ENCODE data around the gene SPTBN1. TPM values are rescaled to one million over a fixed set of nuclear protein-coding genes. Genes with fewer than 3 reads are reported as not detected.

Gene SPTBN1
- total RNA-seq, 1 donor from 2014 or later, result 501 TPM

DNA sequence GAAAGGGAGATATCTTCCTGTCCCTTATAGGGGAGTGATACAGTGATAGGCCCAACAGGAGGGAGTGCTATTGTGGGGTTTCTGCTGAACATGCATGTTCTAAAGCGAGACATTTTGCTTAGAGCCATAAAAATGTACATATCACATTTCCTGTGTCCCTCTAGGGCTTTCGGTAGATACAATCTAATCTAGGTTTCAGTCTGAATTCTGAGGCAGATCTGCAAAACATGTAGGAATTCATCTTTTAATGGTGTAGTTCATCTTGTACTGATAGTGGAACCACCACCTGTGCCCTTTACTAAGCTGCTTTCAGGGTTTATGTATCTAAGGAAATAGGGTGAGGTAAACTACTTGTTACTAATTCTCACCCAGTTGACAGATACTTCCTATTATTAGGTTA is 73.8 kb downstream of the SPTBN1 start:
- no peak for DNase-seq

DNA sequence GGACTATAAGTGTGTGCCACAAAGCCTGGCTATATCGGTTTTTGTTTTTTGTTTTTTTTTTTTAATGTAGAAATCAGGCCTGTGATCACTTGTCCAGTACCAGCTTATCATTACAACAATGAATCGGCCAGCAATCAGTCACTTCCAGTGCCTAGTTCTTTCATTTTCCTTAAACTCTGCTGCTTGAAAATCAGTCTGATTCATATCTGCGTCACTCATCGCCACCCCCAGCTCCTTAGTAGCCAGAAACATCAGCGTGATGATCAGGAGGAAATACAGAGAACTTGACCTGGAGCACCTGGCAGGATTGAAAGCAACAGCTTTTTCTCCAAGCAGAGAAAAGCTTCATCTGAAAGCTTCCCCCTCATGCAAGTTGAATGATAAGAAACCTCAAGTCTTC is 75.4 kb downstream of the SPTBN1 start:
- no peak for DNase-seq

DNA sequence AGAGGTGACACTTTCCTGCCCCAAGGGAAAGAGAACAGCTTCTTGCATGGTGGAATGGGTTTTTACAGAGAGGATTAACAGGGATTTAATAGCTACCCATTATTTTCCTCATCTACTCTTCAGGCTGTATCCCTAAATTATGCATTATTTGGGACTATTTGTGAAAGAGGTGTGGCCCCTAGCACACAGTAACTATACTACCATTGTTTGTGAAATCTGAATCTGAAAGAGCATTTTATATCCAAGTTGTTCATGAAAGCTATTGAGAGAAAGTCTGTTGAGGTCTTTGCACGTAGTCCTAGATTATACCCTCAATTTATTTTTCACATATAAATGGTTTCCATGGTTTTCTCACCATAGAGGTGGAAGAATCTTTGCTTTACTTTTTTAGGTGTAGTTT is 78.1 kb downstream of the SPTBN1 start:
- no peak for DNase-seq

DNA sequence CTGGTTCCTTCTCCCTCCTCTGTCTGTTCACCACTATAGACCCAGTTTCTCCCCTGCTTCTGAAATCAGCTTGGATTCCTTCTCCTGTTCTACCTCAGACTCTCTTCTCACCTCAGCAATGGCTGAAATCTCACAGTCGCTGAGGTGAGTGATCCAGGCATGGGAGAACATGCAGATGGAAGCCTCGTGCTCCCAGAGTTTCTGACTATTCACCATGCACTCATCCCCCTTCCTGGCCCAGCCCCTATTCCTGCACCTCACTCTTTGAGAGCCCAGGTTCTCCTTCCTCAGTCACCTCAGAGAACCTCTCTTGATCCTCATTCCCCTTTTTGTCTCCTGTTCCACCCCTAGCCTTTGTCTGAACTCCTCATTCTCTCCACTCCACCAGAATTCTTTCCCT is 78.5 kb downstream of the SPTBN1 start:
- no peak for DNase-seq

DNA sequence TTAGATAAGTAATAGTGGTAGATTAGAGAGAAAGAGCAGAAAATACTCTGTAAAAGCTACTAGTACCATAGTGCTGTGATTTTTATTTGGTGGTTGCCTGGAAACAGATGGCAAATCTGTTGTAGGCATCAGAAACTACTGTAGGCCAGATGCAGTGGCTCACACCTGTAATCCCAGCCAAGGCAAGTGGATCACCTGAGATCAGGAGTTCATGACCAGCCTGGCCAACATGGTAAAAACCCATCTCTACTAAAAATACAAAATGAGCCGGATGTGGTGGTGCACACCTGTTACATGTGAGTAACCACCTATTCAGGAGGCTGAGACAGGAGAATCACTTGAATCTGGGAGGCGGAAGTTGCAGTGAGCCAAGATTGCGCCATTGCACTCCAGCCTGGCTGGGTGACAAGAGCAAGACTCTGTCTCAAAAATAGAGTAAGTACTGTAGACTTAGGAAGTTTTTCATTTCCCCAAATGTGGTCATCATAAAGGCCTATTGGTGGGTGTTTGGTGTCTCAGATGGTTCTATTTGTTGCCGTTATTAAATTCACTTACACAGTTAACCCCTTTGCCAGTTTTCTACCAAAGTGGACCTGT is 79.6 kb downstream of the SPTBN1 start:
- DNase-seq, result no peak

DNA sequence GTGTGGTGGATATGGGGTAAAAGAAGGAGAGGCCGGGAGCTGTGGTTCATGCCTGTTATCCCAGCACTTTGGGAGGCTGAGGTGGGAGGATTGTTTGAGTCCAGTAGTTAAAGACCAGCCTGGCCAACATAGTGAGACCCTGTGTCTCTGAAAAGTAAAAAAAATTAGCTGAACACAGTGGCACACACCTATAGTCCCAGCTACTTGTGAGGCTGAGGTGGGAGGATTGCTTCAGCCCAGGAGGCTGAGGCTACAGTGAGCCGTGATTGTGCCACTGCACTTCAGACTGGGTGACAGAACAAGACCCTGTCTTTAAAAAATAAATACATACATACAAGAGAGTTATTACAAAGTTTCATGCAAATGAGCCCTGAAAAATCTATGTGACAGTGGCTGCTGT is 80.6 kb downstream of the SPTBN1 start:
- DNase-seq, result no peak

DNA sequence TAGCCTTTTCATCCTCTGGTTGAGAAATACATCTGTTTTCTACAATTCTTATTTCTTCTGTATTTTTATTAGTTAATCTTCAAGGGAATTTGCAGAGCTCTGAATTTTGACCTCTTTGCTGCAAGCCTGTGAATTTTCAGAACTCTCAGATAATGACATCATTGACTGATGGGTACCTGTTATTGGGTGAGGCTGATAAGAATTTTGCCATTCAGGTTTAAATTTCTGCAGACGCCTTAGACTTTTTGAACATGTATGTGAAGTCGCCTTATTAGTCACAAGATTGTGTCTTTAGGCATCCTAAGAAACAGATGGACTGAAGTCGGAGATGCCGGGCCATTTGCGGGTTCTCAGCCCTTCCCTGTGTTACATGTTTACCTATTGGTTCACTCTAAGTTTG is 82.4 kb downstream of the SPTBN1 start:
- DNase-seq, result no peak

DNA sequence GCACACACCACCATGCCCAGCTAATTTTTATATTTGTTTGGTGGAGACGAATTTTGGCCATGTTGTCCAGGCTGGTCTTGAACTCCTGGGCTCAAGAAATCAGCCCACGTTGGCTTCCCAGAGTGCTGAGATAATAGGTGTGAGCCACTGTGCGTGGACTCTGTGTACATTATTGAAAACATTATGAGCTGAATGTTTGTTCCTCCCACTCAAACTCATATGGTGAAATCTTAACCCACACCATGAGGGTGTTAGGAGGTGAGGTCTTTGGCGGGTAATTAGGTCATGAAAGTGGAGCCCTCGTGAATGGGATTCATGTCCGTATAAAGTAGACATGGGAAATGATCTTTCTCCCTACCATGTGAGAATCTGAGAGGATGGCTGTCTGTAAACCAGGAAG is 83.6 kb downstream of the SPTBN1 start:
- no peak for DNase-seq

DNA sequence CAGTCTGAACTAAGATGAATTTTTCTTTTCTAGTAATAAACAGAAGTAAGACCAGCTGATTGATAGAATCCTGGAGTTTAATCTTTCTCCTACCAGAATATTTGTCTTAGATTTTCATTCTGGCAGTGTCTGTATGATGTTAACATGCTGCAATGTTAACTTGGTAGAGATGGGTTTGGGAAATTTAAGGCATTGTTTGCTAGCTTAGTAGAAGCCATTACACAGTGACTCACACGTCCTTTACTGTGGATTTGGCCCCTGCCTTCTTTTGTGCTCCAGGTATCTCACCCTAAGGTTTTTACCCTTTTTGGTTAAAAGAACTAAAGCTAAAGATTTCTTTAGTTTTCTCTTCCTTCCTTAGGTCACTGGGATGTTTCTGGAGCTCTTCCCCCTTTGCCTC is 84.1 kb downstream of the SPTBN1 start:
- no peak for DNase-seq

DNA sequence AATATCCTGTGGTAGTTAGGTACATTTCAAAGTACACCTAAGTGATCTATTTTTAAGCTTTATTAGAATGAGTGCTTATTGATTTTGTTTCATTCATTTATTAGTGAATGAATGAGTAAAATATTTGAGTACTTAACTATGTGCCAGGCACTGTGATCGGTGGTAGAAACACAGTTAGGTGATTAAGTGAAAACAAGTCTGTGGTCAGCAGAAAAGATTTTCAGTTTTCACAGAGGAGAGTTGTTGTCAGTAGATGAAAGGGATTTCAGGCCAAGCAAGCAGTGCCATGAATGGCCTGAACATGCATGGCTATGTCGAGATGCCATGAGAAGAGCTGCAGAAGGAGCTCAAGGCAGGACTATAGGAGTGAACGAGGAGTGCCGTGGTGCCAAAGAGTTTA is 85.9 kb downstream of the SPTBN1 start:
- no peak for DNase-seq

DNA sequence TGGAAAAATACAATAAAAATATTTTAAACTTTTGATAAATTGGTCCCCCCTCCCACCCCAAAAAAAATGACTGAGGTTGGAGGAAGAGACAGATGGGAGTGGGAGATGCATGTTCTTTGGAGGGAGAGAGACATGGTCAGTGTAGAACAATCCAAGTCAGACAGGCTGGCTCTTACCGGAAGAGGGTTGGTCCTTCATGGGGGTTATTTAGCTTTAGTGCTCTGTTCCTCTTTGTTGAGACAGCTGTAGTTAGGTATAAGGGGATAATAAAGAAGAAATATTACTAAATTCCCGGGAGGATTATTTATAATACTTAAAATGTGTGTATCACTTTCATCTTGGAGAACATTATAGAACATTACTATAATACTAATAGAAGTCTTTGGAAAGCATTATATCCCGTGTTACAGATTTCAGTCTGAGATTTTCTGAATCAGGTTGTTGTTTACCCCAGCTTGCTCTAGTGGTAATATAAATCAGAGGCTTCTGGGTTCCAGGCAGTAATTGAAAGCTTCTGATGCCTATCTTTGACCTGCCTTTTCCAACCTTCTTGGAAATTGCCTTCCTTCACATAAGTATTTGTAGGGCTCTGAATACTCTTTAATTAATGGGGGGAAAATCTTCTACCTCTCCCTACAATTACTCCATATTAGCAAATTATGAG is 87.7 kb downstream of the SPTBN1 start:
- DNase-seq, result no peak

DNA sequence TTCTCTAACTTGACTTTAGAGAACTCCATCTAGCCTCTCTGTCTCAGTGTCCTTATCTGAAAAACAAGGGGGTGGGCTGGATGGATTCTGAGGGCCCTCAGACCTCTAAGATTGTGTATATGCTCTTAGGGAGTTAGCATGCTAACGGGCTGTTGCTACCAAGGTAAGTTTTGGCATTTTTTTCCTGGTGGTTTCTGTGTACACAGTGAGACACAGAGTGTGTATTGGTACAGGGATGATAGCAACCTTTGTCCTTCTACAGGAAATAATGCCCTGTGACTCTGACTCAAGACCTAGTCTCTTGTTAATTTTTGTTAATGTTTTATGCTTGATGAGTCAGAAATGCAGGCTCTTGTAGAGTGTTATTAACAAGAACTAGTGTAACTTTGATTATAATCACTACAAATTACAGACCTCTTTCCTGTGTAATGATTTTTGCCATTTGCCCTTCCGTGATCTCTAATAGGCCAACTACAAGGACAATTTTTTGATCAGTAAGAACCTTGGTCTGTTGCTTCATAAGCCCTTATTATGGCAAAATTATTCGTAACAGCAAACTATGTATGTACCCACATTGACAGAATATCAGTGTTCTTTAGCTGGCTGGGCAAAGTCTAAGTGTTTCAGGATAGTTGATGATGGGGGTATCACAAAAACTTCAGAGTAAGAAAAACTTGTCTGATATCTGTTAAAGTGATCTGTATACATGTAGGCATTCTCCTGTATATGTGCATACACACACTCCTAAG is 89.7 kb downstream of the SPTBN1 start:
- no peak for DNase-seq

DNA sequence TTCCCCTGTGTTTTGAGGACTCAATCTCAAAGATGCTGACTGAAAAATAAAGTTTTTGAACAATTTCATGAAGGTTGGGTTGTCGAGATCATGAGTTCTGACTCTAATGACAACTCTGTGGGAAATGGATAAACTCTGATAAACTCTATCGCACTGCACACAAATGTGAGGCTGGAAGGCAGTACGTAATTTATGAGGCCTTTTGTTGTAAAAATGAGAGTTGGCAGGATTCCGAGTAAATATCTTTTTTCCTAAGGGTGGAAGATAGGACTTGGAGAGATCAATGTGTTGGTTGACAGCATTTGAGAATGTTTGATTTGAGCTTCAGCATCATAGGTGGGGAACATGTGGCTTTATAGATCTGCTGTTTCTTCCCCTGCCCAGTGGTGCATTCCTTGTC is 90.4 kb downstream of the SPTBN1 start:
- DNase-seq, result no peak

DNA sequence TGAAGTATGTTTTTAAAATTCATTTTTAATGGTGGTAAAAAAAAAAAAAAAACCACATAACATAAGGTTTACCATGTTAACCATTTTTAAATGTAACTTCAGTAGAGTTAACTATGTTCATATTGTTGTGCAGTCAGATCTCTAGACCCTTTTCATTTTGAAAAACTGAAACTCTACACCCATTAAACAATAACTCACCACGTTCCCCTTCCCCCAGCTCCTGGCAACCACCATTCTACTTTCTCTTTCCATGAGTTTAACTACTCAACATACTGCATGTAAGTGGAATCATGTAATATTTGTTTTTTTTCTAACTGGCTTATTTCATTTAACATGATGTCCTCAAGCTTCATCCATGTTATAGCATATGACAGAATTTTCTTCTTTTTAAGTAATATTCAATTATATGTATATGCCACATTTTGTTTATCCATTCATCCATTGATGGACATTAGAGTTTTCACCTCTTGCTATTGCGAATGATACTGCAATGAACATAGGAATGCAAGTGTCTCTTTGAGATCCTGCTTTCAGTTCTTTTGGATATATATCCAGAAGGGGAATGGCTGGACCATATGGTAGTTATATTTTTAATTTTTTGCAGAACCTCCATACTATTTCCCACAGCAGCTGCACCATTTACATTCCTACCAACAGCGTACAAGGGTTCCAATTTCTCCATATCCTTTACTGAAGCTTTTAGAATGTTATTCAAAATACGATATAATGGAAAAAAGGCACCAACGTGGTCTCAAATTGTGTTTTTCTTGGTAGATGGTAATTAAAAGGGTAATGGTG is 91.0 kb downstream of the SPTBN1 start:
- no peak for DNase-seq

DNA sequence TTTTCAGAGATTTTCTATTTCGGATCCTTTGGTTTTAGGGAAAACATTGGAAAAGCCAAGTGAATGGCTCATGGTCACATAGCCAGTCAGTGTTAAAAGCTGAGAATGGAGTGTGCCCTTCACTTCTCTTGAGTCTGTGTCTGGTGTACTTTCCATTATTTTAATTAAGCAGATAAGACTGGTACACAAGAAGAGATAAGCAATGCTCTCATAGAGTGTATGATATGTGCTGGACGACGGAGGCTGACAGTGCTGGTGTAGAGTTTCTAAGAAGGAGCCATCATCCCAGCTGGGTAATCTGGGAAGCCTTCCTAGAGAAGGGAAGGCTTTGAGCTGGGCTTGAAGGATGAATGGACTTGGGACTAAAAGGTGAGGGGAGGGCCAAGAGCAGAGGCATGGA is 93.3 kb downstream of the SPTBN1 start:
- DNase-seq, result no peak

DNA sequence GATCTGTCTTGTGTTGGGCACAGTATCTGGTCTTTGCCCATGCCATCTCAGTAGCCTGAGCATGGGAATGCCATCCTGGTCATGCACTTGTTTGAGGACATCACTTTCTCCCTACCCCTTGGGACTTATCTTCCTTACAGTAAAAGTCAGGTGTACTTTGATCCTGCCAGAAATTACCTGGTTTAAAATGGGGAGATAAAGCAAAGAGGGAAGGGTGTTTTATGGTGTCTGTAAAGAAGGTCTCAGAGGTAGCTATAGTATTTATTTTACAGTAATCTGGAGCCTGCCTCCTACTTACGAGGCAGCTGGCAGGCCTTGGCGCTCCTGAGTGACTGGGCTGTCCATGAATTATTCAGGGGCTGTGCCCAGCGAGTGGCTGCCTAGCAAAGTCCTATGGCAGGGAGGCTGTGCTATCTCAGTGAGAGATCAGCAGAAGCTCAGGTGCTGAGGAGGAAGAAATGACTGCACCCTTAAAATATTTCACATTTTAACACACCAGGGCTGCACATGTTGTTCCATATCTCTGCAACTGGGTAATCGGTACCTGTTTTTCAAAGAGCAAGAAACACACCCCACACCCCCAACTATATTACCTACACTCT is 93.9 kb downstream of the SPTBN1 start:
- peak; percentile 15 for DNase-seq

DNA sequence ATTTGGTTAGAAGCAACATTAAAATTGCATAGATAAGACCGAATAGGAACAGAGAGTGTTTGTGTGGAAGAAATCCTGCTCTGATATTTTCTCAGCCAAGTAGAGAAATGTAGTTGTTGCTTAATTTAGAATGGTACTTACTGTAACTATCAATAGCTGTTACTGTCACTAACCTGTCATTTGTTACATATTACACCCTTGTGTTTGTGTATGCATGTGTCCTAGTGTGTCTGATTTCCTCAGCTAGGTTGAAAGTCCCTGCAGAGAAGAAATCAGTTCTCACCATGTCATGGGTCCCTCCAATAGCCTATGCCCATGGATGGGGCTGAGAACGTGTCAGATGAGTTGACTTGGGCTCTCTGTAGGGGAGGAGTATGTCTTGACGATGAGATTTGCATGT is 94.4 kb downstream of the SPTBN1 start:
- no peak for DNase-seq

DNA sequence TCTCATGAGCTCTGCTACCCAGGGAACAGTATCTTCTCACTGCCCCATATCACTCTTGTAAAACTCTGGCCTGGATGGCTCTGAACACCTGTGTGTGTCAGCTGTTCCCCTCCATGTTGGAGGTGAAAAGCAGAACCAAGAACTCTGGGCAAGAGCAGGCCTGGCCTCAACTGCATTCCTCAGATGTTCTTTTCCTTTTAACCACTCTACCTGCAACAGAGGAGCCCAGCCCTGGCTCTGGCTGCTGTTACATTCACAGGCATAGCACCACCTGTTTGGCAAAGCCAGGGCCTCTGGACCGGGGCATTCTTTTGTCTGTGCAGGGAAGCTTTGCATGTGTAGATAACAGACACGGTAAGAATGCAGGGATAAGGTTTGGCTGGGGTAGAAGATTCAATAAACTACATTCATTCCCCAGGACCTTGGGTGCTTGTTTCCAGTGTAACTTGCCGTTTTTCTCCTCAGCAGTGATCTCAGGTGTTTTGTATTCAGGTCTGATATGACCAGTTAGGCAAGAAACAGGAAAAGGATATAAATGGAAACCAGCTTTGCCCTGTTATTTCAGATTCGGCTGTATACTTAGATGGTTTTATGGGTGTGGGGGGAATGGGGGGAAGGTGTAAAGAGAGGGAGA is 95.1 kb downstream of the SPTBN1 start:
- DNase-seq, result no peak

DNA sequence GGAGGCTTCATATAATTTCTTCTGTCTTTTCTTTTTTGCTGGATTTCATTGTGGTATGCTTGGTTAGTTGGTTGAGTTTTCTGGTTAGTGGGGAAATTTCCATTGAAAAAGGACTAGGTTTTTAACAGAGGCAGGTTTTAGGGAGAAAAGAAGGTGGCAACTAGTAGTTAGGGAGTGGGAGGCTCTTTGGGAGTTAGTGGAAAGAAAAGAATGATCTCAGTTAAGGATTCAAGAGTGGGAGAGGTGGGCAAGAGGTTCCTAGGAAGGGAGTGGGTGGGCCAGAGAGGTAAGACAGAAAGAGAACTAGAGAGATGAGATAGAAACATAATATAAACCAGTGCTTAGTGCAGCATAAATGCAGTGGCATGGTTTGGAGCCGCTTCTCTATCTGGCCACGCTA is 96.9 kb downstream of the SPTBN1 start:
- DNase-seq, result no peak

DNA sequence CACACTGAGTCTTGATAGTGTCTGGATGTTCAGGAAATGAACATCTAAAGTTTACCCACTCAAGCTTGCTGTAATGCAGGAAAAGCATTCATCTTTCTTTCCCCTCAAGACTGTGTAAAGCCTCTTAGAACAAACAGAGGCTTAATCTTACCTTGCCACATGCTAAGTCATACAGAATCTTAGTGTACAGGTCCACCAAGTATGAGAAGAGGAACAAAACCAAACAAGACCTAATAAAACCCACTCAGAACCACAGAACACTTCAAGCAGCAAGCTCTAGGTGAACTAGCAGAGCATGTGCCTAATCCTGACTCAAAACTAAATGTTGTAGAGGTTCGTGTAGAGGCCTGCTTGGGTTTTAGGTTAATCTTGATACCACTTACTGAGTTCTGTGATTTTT is 97.6 kb downstream of the SPTBN1 start:
- DNase-seq, result no peak

DNA sequence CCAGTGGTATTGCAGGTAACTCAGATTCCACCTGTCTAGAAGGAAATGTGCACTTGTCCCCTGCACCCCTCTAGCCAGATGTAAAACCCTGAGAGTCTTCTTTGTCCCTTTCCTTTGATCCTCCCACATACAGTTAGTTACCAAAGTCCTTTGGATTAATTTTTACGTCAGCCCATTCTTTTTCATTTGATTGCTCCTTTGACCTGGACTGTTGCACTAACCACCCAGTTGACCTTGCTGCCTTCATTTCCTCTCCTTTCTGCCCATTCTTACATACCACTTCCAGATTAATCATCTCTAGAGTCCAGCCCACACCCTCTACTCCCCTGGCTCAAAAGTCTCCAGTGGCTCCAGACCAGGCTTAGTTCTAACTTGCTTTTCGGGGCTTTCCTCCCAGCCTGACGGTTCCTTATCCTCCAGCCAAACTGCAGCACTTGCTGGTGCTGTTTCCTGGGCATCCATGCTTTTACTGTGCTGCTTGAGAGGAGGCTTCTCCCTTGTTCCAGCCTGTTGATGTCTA is 99.3 kb downstream of the SPTBN1 start:
- DNase-seq, result no peak

DNA sequence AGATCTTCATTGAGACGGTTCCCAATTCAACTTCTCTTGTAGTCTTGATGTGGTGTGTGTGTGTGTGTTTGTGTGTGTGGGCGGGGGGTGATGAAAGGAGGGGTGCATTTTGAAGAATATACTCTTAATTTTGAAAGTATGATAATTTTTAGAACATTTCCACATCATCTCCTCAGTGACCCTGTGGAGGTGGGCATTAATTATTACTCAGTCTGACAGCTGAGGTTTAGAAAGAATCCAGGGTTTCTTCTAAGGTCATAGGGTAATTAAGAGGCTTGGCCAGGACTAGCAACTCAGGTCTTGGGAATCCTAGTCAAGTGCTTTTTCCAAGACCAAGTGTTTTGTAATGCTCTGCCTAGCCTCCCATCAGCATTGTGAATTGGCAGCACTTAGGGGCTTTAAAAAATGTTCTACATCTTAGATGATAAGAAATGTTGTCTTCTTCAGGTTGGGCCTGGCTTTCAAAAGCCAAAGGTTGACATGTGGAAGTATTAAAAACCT is 100.5 kb downstream of the SPTBN1 start:
- DNase-seq, result no peak

All from occipital lobe (tissue), 2 donors.